HL-60/S4 (cell line): Measurements from ENCODE around the gene CPPED1.

Experiments
- in situ Hi-C: fragments of 300-500 bp; cut with MboI; formaldehyde crosslinking; loops from 2 replicates; pipeline ENCODE4 v1.14.3; 2022; ENCODE audit warnings: low sequenced_read_pairs

The CPPED1 gene, protein sequence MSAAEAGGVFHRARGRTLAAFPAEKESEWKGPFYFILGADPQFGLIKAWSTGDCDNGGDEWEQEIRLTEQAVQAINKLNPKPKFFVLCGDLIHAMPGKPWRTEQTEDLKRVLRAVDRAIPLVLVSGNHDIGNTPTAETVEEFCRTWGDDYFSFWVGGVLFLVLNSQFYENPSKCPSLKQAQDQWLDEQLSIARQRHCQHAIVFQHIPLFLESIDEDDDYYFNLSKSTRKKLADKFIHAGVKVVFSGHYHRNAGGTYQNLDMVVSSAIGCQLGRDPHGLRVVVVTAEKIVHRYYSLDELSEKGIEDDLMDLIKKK

DNA sequence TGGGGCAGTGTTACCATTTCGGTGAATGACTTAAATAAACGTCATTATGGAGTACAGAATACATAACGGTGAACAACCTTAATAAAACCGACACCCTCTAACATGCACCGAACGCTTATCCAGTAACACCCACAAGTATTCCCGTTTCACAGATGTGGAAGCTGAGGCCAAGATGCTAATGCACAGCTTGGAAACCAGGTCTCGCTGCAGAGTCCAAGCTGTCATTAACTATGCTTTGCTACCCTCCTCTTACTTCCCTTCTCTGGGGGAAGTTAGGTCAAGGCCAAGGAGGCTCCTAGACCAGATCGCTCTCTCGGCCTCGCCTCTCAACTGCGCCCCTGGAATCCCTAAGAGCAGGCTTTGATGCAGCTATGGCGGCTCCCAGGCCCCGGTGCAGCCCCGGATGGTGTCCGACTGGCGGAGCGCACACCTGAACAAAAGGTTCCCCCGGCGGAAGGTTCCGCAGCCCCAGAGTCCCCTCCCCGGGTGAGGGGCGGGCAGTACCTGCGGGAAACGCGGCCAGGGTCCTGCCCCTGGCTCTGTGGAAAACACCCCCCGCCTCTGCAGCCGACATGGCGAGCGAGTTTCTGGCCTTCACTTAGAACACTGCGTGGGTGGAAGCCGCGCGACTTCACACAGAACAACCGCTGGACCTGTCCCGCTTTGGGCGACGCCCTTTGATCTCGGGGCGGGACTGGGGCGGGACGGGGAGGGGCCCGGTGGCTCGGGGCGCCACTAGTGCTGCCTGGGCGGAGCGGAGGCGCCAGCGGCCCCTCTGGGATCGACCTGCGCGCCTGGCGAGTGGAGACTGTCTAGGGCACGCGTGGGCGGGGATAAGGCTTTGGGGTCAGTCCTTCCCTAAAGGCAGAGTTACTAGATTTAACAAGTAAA lies at the start of gene CPPED1:
TSS of gene CPPED1 (minus strand) at position 685 of the 891 bp plus-strand sequence. CDS start at position 574, 111 bp downstream.
- in situ Hi-C loops: loop anchor here (25.0 kb wide), 1 partner anchor 466 kb away; no protein-coding TSS in a partner anchor

DNA sequence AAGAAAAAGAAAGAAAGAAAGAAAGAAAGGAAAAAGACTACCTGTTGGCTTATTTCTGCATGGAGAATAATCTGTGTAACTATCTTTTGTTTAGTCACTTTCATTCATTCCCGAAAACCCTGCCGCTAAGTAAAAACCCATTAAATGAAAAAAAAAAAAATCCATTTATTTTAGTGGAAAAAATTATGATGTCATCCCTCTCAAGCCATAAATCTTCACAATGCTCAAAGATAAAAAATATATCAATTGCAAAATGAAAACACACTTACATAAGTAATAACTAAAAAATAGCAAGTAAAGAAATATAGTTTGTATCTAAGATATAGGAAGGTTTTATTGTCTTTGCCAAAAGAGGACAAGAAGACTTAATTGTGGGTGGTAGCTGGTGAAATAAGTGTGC lies 46.5 kb upstream of the CPPED1 start:
- in situ Hi-C loops: no loop called here

DNA sequence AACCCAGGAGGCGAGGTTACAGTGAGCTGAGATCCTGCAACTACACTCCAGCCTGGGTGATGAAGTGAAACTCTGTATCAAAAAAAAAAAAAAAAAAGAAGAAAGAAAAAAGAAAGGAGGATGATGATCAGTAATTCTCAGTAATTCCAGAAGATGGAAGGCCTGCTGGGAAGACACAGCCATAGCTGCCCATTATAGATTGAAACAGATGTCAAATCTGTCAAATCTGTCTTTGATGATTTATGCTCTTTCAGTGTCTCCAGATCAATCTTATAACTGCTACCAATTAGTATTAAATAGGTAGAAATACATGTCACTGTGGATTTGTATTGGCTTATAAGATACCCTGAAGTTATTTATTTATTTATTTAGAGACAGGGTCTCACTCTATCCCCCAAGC lies 42.9 kb upstream of the CPPED1 start:
- in situ Hi-C loops: no loop called here

DNA sequence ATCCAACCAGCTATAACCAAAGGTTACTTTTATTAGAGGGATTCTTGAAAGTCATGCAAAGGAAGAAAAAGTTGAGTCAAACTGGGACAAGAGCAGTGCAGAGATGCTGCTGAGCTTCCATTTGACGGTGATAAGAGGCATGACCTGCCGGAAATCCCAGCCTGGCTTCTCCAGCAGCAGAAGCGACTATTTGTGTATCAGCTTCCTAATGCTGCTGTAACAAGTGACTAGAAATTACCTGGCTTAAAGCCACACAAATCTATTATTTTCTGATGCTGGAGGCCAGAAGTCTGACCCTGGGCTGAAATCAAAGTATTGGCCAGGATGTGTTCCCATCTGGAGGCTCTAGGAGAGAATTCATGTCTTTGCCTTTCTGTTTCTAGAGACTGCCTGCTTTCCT lies 41.6 kb upstream of the CPPED1 start:
- in situ Hi-C loops: no loop called here

DNA sequence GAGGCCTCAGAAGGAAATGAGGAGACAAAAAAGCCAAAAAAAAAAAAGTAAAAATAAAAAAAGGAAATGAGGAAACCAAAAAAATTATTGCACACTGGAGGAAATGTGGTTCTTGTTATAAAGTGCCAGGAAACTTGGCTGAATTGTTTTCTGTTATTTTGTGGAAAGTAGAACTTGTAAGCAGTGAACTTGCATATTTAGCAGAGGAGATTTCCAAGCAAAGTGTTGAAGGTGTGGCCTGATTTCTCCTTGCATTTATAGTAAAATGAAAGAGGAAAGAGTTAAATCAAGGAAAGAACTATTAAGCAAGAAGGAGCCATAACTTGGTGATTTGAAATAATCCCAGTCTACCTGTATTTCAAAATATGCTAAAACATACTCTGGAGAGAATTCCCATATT lies 34.1 kb upstream of the CPPED1 start:
- in situ Hi-C loops: no loop called here

DNA sequence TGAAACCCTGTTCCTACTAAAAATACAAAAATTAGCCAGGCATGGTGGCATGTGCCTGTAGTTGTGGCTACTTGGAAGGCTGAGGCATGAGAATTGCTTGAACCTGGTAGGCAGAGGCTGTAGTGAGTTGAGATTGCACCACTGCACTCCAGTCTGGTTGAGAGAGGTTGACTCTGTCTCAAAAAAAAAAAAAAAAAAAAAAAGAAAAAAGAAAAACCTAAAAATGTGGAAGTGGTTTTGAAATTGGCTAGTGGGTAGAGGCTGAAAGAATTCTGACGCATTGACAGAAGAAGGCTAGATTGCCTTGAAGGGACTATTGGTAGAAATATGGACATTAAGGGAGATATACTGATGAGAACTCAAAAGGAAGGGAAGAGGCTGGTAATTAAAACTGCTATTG lies 33.6 kb upstream of the CPPED1 start:
- in situ Hi-C loops: no loop called here

DNA sequence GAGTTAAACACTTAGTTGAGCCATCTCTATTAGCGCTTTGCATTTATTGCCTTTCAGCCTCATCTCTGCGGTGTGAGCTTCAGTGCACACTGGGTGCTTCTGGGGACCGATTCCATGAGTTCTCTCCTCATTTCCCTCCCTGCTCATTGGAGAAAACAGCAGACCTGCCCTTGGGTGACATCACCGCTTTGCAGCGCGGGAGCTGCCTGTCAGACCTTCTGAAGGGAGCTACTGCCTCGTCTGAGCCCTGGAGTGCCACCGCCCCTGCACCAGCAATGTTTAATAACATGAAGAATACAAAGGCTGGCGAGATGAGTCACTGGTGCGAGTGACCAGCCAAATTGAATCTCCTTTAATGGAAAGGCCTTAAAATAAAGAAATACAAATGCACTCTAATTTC lies 30.2 kb upstream of the CPPED1 start:
- in situ Hi-C loops: no loop called here

DNA sequence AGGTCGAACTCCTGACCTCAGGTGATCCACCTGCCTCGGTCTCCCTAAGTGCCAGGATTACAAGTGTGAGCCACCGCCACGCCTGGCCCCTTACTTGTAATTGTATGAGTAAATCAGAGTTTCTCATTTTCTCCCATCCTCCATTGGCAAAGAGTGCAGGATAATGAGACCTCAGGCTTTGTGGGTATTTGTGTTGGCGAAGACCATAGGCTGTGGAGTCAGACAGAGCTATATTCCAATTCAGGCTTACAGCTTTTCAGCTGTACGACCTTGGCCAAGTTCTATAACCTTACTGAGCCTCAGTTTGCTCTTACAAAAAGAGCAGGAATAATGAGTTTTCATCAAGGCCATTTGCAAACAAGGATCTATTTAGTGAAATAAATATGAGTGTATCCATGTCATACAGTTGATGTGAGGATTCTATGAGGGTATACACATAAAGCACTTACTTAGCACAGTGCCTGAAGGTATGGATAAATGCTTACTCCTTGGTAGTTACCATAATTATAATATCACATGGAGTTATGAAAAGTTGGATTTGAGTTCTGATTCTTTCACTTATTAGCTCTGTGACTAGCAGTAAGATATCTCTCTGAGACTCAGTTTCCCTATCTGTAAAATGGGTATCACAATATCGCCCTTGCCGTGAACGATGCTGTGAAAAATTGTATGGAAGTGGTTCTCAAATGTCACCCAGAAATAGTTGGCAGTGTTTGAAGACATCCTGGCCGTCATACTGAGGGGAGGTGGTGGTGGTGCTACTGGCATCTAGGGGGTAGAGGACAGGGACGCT lies 25.6 kb upstream of the CPPED1 start:
- in situ Hi-C loops: no loop called here

DNA sequence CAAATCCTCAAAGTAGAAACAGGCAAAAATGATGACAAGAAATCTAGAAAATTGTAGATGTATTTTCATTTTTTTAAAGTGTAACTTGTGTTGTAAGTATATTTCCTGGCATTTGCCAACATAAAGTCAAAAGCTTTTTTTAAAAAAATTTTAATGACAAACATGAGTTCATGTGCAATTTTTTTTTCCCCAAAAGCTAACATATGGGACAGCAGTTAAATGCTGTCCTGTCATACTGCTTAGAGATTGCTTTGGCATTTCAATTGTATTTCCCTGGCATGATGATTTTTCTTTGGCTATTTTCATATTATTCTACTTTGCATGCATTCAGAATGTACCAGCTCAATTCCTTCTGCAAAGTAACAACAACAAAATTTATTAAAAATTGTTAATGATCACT lies 24.5 kb upstream of the CPPED1 start:
- in situ Hi-C loops: no loop called here

DNA sequence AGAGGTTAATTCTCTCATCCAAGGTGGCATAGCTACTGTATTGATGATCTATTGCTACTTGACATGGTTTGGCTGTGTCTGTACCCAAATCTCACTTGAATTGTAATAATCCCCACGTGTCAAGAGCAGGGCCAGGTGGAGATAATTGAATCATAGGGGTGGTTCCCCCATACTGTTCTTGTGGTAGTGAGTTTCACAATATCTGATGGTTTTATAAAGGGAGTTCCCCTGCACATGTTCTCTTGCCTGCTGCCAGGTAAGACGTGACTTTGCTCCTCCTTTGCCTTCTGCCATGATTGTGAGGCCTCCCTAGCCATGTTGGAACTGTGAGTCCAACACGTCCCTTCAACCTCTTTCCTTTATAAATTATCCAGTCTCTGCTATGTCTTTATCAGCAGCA lies 22.9 kb upstream of the CPPED1 start:
- in situ Hi-C loops: no loop called here

DNA sequence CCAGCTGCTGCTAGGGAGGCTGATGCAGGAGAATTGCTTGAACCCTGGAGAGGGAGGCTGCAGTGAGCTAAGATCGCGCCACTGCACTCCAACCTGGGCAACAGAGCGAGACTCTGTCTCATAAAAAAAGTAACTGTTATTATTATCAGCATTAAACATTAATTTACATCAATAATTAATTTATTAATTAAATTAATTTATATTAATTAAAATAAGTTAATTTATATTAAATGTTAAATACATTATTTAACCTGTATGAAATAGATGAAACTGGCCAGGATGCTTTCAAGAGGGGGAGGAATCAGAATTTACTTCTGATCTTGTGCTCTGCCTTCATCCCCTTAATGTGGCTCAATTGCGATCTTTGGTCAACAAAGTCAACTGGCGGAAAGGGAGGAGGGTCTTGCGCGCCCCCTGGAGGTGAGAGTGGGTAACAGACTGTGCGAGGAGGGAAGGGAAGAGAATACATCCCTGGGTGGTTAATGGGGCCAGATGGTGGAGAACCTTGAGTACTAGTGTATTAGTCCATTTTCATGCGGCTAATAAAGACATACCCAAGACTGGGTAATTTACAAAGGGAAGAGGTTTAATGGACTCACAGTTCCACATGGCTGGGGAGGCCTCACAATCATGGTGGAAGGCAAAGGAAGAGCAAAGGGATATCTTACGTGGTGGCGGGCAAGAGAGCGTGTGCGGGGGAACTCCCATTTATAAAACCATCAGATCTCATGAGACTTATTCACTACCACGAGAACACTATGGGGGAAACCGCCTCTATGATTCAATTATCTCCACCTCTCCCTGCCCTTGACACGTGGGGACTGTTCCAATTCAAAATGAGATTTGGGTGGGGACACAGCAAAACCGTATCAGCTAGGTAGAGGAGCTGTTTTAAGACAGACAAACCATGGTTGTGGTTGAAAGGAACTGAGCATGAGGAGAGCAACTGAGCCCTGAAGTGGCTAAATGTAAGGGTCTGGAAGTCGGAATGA lies 15.7 kb upstream of the CPPED1 start:
- in situ Hi-C loops: loop anchor here (10.0 to 25.0 kb wide), 3 partner anchors 245 to 482 kb away; no protein-coding TSS in a partner anchor

DNA sequence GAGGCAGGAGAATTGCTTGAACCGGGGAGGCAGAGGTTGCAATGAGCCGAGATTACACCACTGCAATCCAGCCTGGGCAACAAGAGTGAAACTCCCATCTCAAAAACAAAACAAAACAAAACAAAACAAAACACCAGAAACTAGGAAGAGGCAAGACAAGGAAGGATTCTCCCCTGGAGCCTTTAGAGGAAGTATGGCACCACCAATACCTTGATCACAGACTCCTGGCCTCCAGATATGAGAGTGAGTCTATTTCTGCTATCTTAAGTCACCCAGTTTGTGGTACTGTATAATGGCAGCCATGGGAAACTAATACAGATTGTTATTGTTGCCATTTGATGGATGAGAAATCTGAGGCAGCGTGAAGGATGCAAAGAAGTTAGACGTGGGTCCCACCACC lies 14.6 kb upstream of the CPPED1 start:
- in situ Hi-C loops: loop anchor here (10.0 to 25.0 kb wide), 3 partner anchors 244 to 481 kb away; no protein-coding TSS in a partner anchor

DNA sequence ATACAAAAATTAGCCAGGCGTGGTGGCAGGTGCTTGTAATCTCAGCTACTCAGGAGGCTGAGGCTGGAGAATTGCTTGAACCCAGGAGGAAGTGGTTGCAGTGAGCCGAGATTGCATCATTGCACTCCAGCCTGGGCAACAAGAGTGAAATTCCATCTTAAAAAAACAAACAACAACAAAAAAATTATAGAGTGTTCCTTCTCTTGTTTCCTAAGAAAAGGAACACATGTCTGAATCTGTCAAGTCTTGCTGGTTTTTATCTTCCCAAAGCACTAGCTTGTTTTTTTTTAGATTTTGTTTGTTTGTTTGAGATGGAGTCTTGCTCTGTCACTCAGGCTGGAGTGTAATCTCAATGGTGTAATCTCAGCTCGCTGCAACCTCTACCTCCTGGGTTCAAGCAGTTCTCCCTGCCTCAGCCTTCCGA lies 13.1 kb upstream of the CPPED1 start:
- in situ Hi-C loops: loop anchor here (10.0 to 25.0 kb wide), 3 partner anchors 242 to 480 kb away; no protein-coding TSS in a partner anchor

DNA sequence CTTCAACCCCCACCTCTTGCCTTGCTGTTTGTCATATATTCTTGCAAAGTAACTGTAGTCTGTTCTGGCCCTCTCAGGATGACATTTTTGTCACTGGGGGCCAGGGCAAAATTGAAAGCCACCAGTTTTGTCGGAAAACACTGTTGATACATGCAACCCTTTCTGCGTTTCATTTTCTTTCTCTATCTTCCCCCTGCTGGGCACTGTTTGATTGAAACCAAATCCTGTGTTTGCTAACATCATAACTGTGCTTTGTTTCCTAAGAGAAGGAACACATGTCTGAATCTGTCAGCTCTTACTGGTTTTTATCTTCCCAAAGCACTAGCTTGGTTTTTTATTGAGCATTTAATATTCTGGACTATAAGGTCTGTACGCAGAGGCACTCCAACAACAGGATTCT lies 11.7 kb upstream of the CPPED1 start:
- in situ Hi-C loops: loop anchor here (10.0 to 25.0 kb wide), 3 partner anchors 241 to 478 kb away; no protein-coding TSS in a partner anchor

DNA sequence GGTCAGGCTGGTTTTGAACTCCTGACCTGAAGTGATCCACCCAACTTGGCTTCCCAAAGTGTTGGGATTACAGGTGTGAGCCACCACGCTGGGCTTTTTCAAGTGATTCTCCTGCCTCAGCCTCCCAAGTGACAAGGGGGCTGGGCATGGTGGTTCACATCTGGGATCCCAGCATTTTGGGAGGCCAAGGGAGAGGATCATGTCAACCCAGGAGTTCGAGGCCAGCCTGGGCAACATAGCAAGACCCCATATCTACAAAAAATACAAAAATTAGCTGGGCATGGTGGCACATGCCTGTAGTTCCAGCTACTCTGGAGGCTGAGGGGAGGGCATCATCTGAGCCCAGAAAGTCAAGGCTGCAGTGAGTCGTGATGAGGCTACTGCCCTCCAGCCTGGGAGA lies 10.0 kb upstream of the CPPED1 start:
- in situ Hi-C loops: loop anchor here (10.0 to 25.0 kb wide), 3 partner anchors 239 to 476 kb away; no protein-coding TSS in a partner anchor

DNA sequence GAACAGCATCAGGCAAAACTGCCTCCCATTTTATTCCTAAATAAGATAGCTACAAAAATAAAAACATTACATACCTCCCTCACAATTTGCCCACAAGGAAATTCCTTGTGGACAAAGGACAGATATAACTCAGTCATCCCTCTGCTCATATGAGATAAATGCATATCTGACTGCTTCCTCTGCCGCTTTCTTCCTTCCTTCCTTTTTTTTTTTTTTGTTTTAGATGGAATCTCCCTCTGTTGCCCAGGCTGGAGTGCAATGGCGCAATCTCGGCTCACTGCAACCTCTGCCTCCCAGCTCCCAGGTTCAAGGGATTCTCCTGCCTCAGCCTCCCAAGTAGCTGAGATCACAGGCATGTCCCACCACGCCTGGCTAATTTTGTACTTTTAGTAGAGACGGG lies 9.6 kb upstream of the CPPED1 start:
- in situ Hi-C loops: loop anchor here (10.0 to 25.0 kb wide), 3 partner anchors 239 to 476 kb away; no protein-coding TSS in a partner anchor

DNA sequence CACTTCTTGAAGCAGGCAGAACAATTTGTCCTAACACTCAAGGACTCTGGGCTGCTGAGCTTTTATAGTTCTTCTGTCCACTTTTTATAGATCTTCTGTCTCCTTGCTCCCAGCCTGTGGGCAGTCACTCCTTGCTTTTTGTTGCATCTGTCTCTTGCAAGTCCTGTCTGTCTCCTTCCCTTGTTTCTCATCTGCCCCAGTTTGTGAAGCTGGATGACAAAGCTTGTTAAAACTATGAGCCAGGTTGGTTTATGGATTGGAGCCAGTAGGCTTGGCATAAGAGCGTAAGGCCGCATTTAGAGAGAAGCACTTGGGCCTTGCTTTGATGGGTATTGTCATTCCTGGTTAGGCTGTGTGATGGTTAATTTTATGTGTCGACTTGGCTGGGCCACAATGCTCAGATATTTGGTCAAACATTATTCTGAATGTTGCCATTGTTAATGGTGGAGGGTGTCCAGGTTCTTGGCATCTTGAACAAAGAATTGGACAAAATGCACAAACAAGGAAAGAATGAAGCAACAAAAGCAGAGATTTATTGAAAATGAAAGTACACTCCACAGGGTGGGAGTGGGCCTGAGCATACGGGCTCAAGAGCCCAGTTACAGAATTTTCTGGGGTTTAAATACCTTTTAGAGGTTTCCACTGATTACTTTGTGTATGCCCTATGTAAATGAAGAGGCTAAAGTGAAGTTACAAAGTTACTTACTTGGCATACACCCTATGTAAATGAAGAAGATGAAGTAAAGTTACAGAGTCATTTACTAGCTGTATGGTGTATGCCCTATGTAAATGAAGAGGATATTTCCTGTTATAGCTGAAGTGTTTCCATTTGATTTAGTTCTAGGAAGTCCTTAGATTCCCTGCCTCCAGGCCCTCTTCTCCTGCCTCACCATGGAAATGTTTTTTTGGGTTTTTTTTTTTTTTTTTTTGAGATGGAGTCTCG lies 8.0 kb upstream of the CPPED1 start:
- in situ Hi-C loops: loop anchor here (10.0 to 25.0 kb wide), 3 partner anchors 237 to 474 kb away; no protein-coding TSS in a partner anchor

DNA sequence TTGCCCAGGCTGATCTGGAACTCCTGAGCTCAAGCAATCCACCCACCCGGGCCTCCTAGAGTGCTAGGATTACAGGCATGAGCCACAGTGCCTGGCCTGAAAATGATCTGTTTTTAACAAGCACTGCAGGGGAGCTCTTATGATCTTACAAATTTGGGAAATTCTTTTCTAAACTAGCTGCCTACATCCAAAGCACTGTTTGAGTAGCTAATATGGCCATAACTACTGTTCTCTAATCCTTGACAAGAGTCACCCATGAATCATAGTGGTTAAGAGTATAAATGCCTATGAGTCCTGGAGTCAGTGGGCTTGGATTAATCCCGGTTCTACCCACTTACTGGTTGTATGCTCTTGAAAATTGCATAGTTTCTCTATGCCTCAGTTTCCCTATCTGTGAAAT lies 1.4 kb upstream of the CPPED1 start:
- in situ Hi-C loops: loop anchor here (25.0 kb wide), 1 partner anchor 468 kb away; no protein-coding TSS in a partner anchor
